ENCODE data around the gene PLEKHM1.
"Not testable (repeated sequence)": the region's sequence is repeated elsewhere in the genome, so short reads cannot be mapped to it uniquely, and the experiment has no call there.

The PLEKHM1 gene

DNA sequence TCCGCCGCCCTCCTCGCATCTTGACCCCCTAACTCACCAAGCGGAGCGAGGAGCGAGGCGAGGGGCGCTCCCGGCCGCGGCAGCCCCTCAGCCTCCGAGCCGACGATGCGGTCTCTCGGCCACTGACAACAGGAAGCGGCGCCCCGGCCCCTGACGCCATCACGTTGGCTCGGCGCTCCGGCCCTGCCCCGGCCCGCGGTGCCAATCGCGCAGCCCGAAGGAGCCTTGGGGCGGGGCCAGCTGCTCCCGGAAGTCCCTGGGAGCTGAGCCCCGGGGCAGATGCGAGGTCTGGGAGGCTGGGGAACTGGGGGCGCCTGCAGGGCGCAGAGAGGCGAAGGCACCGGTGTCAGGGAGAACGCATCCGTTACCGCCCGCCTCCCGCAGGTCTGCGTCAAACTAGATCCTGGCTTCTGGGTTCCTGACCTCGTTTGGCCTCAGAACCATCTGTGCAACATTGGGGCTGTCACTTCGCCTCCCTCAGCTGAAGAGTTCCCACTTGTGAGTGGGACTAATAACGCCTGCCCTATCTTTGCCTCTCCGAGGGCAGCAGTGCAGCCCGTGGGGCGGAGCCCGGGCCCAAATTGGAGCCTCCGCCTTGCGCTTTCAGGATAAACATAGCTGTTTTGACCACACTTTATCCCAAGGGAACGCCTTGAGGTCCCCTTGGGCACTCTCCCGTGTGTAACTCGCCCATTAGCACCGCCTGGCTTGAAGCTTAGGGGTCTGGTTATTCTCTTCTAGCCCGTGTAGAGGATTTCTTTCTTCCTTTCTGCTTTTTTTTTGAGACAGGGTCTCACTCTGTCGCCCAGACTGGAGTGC lies at the start of gene PLEKHM1:
TSS of gene PLEKHM1 (minus strand) at position 107 of the 819 bp plus-strand sequence. CDS start 8,237 bp downstream, outside the sequence.
- peak within 1 kb of the TSS in 4 of 5 donors; percentile 59 to 76 (median 70) for H3K9ac ChIP-seq (ENCODE audit: low read length in 5 of 5)
- peaks cover 0 to 30% (median 20%) of the 10 kb centered on the region in 5 donors for H3K4me1 ChIP-seq (ENCODE audit: control insufficient read depth in 5 of 5, insufficient read depth in 5 of 5, low read length in 5 of 5)
- peak within 1 kb of the TSS; percentile 82 for H3K27ac ChIP-seq (ENCODE audit: low read depth, low read length)
- H3K9me3 ChIP-seq (ENCODE audit: control insufficient read depth in 5 of 5, low read length in 5 of 5); H3K36me3 ChIP-seq (ENCODE audit: control insufficient read depth in 5 of 5, insufficient read depth in 5 of 5, low read length in 5 of 5); H3K27me3 ChIP-seq (ENCODE audit: control insufficient read depth in 5 of 5, insufficient read depth in 4 of 5, low read length in 5 of 5): not testable (repeated sequence)
- H3K4me3 ChIP-seq (ENCODE audit: low read depth in 1 of 5, low read length in 5 of 5) = peak within 1 kb of the TSS; percentile 56 to 68 (median 61)

DNA sequence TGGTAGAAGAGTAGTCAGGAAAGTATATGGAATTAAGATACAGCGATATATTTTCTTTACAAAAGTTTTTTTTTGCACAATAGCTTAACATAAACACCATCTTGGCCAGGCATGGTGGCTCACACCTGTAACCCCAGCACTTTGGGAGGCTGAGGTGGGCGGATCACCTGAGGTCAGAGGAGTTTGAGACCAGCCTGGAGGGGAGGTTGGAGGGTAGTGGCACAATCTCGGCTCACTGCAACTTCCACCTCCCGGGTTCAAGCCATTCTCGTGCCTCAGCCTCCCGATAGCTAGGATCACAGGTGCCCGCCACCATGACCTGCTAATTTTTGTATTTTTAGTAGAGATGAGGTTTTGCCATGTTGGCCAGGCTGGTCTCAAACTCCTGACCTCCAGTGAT lies 47.6 kb upstream of the PLEKHM1 start:
- H3K9ac ChIP-seq (ENCODE audit: low read length in 5 of 5); H3K27ac ChIP-seq (ENCODE audit: low read depth, low read length); H3K4me3 ChIP-seq (ENCODE audit: low read depth in 1 of 5, low read length in 5 of 5); H3K4me1 ChIP-seq (ENCODE audit: control insufficient read depth in 5 of 5, insufficient read depth in 5 of 5, low read length in 5 of 5); H3K9me3 ChIP-seq (ENCODE audit: control insufficient read depth in 5 of 5, low read length in 5 of 5); H3K36me3 ChIP-seq (ENCODE audit: control insufficient read depth in 5 of 5, insufficient read depth in 5 of 5, low read length in 5 of 5); H3K27me3 ChIP-seq (ENCODE audit: control insufficient read depth in 5 of 5, insufficient read depth in 4 of 5, low read length in 5 of 5): not testable (repeated sequence)

DNA sequence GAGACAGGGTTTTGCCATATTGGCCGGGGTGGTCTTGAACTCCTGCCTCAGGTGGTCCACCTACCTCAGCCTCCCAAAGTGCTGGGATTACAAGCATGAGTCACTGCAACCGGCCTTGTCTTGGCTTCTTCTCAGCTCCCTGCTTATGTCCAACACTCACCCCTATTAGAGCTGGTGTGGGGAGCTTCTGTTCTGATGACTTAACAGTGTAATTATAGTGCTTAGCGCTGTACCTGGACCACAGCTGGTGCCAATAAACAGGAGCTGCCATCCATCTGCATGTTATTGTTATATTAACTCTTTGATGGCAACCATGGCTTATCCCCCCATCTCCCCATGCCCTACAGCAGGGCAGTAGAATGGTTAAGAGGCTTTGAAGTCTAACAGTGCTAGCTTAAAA lies 15.6 kb upstream of the PLEKHM1 start:
- H3K9ac ChIP-seq (ENCODE audit: low read length in 5 of 5); H3K27ac ChIP-seq (ENCODE audit: low read depth, low read length); H3K9me3 ChIP-seq (ENCODE audit: control insufficient read depth in 5 of 5, low read length in 5 of 5): not testable (repeated sequence)

GRCh38 chr17:45505183-45505582 lies 14.7 kb upstream of the PLEKHM1 start:
- not testable (repeated sequence) for H3K4me1 ChIP-seq (ENCODE audit: control insufficient read depth in 5 of 5, insufficient read depth in 5 of 5, low read length in 5 of 5); H3K9me3 ChIP-seq (ENCODE audit: control insufficient read depth in 5 of 5, low read length in 5 of 5); H3K27ac ChIP-seq (ENCODE audit: low read depth, low read length); H3K27me3 ChIP-seq (ENCODE audit: control insufficient read depth in 5 of 5, insufficient read depth in 4 of 5, low read length in 5 of 5); H3K36me3 ChIP-seq (ENCODE audit: control insufficient read depth in 5 of 5, insufficient read depth in 5 of 5, low read length in 5 of 5); H3K9ac ChIP-seq (ENCODE audit: low read length in 5 of 5); H3K4me3 ChIP-seq (ENCODE audit: low read depth in 1 of 5, low read length in 5 of 5)

More for the DNA sequence above, 15.6 kb upstream of the PLEKHM1 start:
- H3K4me1 ChIP-seq (ENCODE audit: control insufficient read depth in 5 of 5, insufficient read depth in 5 of 5, low read length in 5 of 5); H3K36me3 ChIP-seq (ENCODE audit: control insufficient read depth in 5 of 5, insufficient read depth in 5 of 5, low read length in 5 of 5); H3K27me3 ChIP-seq (ENCODE audit: control insufficient read depth in 5 of 5, insufficient read depth in 4 of 5, low read length in 5 of 5); H3K4me3 ChIP-seq (ENCODE audit: low read depth in 1 of 5, low read length in 5 of 5): not testable (repeated sequence)

DNA sequence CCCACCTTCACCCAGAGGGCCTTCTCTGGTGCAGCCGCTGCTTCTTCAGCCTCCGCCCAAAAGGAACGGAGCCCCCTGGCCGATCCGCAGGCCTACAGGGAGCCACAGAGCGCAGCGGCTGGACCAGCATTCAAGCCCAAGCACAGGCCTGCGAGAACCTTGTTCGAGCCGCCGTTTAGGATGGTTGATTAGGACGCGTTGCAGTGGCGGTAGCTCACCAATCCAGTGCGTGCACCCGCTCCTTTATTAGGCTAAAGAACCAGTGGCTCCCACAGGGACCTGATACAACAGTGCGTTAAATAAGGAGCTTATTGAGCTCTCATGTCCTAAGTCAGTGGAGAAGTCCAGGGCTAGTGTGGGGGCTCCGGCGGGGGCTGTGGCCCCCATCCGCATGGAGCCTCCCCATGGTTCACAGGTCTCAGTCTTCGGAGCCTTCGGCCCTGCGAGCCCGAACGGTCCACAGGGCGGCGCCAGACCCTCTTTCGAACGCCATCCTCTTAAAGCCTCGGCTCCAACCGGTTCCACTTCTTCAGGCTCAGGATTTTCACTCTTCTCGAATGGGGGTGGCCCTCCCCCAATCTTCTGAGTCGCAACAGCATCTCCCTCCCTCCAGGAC lies 10.7 kb upstream of the PLEKHM1 start:
- not testable (repeated sequence) for H3K27me3 ChIP-seq (ENCODE audit: control insufficient read depth in 5 of 5, insufficient read depth in 4 of 5, low read length in 5 of 5); H3K9ac ChIP-seq (ENCODE audit: low read length in 5 of 5); H3K9me3 ChIP-seq (ENCODE audit: control insufficient read depth in 5 of 5, low read length in 5 of 5); H3K27ac ChIP-seq (ENCODE audit: low read depth, low read length); H3K4me3 ChIP-seq (ENCODE audit: low read depth in 1 of 5, low read length in 5 of 5); H3K36me3 ChIP-seq (ENCODE audit: control insufficient read depth in 5 of 5, insufficient read depth in 5 of 5, low read length in 5 of 5)
- H3K4me1 ChIP-seq (ENCODE audit: control insufficient read depth in 5 of 5, insufficient read depth in 5 of 5, low read length in 5 of 5) = peaks cover 0 to 12% (median 3%) of the 10 kb centered on the region in 5 donors

DNA sequence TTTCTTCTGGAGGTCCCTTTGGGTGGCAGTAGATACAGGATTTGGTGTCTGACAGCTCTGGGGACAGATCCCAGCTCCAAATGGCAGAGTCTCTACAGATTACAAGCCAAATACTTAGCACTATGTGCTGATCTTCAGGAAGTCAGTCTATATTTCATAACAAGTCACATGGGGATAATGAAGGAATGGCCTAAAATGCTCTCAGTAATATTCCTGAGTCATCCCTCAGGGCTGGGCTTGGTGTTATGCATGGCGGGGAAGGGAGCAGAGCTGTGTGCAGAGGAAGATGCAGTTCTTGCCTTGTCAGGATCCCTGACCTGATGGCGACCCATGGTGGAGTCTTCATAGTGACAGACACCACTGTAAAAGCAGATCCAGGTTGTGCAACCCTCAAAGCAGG lies 10.0 kb upstream of the PLEKHM1 start:
- not testable (repeated sequence) for H3K27ac ChIP-seq (ENCODE audit: low read depth, low read length); H3K27me3 ChIP-seq (ENCODE audit: control insufficient read depth in 5 of 5, insufficient read depth in 4 of 5, low read length in 5 of 5); H3K36me3 ChIP-seq (ENCODE audit: control insufficient read depth in 5 of 5, insufficient read depth in 5 of 5, low read length in 5 of 5); H3K9me3 ChIP-seq (ENCODE audit: control insufficient read depth in 5 of 5, low read length in 5 of 5); H3K9ac ChIP-seq (ENCODE audit: low read length in 5 of 5); H3K4me3 ChIP-seq (ENCODE audit: low read depth in 1 of 5, low read length in 5 of 5)
- peaks cover 0 to 12% (median 3%) of the 10 kb centered on the region in 5 donors for H3K4me1 ChIP-seq (ENCODE audit: control insufficient read depth in 5 of 5, insufficient read depth in 5 of 5, low read length in 5 of 5)

GRCh38 chr17:45499208-45499607 lies 8.7 kb upstream of the PLEKHM1 start:
- H3K36me3 ChIP-seq (ENCODE audit: control insufficient read depth in 5 of 5, insufficient read depth in 5 of 5, low read length in 5 of 5); H3K27ac ChIP-seq (ENCODE audit: low read depth, low read length); H3K9me3 ChIP-seq (ENCODE audit: control insufficient read depth in 5 of 5, low read length in 5 of 5); H3K4me3 ChIP-seq (ENCODE audit: low read depth in 1 of 5, low read length in 5 of 5); H3K9ac ChIP-seq (ENCODE audit: low read length in 5 of 5); H3K27me3 ChIP-seq (ENCODE audit: control insufficient read depth in 5 of 5, insufficient read depth in 4 of 5, low read length in 5 of 5): not testable (repeated sequence)
- H3K4me1 ChIP-seq (ENCODE audit: control insufficient read depth in 5 of 5, insufficient read depth in 5 of 5, low read length in 5 of 5) = peaks cover 0 to 12% (median 3%) of the 10 kb centered on the region in 5 donors

GRCh38 chr17:45498377-45498776 lies 7.9 kb upstream of the PLEKHM1 start:
- H3K36me3 ChIP-seq (ENCODE audit: control insufficient read depth in 5 of 5, insufficient read depth in 5 of 5, low read length in 5 of 5); H3K9me3 ChIP-seq (ENCODE audit: control insufficient read depth in 5 of 5, low read length in 5 of 5); H3K27ac ChIP-seq (ENCODE audit: low read depth, low read length); H3K9ac ChIP-seq (ENCODE audit: low read length in 5 of 5); H3K27me3 ChIP-seq (ENCODE audit: control insufficient read depth in 5 of 5, insufficient read depth in 4 of 5, low read length in 5 of 5); H3K4me3 ChIP-seq (ENCODE audit: low read depth in 1 of 5, low read length in 5 of 5): not testable (repeated sequence)
- peaks cover 0 to 12% (median 3%) of the 10 kb centered on the region in 5 donors for H3K4me1 ChIP-seq (ENCODE audit: control insufficient read depth in 5 of 5, insufficient read depth in 5 of 5, low read length in 5 of 5)

DNA sequence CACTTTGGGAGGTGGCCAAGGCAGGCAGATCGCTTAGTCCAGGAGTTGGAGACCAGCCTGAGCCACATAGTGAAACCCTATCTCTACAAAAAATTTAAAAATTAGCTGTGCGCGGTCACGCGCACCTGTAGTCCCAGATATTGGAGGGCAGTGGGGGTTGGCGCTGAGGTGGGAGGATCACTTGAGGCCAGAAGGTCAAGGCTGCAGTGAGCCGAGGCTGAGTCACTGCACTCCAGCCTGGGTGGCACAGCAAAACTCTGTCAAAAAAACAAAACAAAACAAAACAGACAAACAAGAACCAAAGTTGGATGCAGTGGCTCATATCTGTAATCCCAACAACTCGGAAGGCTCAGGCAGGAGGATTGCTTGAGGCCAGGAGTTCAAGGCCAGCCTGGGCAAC lies 6.9 kb upstream of the PLEKHM1 start:
- H3K4me3 ChIP-seq (ENCODE audit: low read depth in 1 of 5, low read length in 5 of 5); H3K27ac ChIP-seq (ENCODE audit: low read depth, low read length); H3K9me3 ChIP-seq (ENCODE audit: control insufficient read depth in 5 of 5, low read length in 5 of 5): not testable (repeated sequence)

GRCh38 chr17:45496507-45496906 lies 6.0 kb upstream of the PLEKHM1 start:
- not testable (repeated sequence) for H3K9ac ChIP-seq (ENCODE audit: low read length in 5 of 5); H3K27ac ChIP-seq (ENCODE audit: low read depth, low read length); H3K27me3 ChIP-seq (ENCODE audit: control insufficient read depth in 5 of 5, insufficient read depth in 4 of 5, low read length in 5 of 5); H3K36me3 ChIP-seq (ENCODE audit: control insufficient read depth in 5 of 5, insufficient read depth in 5 of 5, low read length in 5 of 5); H3K4me3 ChIP-seq (ENCODE audit: low read depth in 1 of 5, low read length in 5 of 5); H3K9me3 ChIP-seq (ENCODE audit: control insufficient read depth in 5 of 5, low read length in 5 of 5)
- H3K4me1 ChIP-seq (ENCODE audit: control insufficient read depth in 5 of 5, insufficient read depth in 5 of 5, low read length in 5 of 5) = peaks cover 0 to 12% (median 3%) of the 10 kb centered on the region in 5 donors

More for the DNA sequence above, 6.9 kb upstream of the PLEKHM1 start:
- H3K27me3 ChIP-seq (ENCODE audit: control insufficient read depth in 5 of 5, insufficient read depth in 4 of 5, low read length in 5 of 5); H3K9ac ChIP-seq (ENCODE audit: low read length in 5 of 5); H3K36me3 ChIP-seq (ENCODE audit: control insufficient read depth in 5 of 5, insufficient read depth in 5 of 5, low read length in 5 of 5): not testable (repeated sequence)
- peaks cover 0 to 12% (median 3%) of the 10 kb centered on the region in 5 donors for H3K4me1 ChIP-seq (ENCODE audit: control insufficient read depth in 5 of 5, insufficient read depth in 5 of 5, low read length in 5 of 5)
